HG02840 (cell line): ENCODE results near the gene SCYL2.
"Not testable (repeated sequence)": the region's sequence is repeated elsewhere in the genome, so short reads cannot be mapped to it uniquely, and the experiment has no call there.

ENCODE experiments used
- ATAC-seq: cut with Tn5 transposase; IDR thresholded peaks from one replicate; pipeline ENCODE4 v1.9.1; 2021; ENCODE audit warnings: mild to moderate bottlenecking, moderate library complexity, moderate number of reproducible peaks; ENCODE audit not compliant: unreplicated experiment, low FRiP score

Gene SCYL2

DNA sequence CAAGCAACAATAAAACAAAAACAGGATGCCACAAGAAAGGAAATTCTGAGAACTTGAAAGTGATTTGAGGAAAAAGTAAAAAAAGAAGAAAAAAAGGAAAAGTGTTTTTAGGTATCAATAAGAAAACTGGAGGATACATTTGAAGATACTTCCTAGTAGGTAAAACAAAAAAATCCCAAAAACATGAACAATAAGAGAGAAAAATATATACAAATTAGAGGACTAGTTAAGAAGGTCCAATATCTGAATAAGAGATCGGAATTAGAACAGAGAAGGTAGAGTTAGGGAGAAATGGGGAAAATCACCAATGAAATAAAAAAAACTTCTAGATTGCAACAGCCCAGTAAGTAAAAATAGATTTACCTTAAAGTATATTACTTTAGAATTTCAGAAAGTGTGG lies 8.8 kb upstream of the SCYL2 start:
- ATAC-seq: no peak

GRCh38 chr12:100263131-100263530 lies 3.8 kb upstream of the SCYL2 start:
- no peak for ATAC-seq

DNA sequence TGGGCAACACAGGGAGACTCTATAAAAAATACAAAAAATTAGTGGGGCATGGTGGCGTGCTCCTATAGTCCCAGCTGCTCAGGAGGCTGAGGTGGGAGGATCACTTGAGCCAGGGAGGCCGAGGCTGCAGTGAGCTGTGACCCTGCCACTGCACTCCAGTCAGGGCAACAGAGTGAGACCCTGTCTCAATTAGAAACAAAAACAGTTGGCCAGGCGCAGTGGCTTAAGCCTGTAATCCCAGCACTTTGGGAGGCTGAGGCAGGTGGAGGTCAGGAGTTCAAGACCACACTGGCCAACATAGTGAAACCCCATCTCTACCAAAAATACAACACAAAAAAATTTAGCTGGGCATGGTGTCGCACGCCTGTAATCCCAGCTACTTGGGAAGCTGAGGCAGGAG lies 1.9 kb upstream of the SCYL2 start:
- ATAC-seq: not testable (repeated sequence)

GRCh38 chr12:100265732-100266584 lies 1.0 kb upstream of the SCYL2 start:
- ATAC-seq: peak; percentile 4

- ATAC-seq: peak; percentile 85
These were observed 467 bp upstream of the SCYL2 start for GRCh38 chr12:100266585-100266834.

- ATAC-seq: peak; percentile 9
These were observed 765 bp downstream of the SCYL2 start for GRCh38 chr12:100267603-100268281.

DNA sequence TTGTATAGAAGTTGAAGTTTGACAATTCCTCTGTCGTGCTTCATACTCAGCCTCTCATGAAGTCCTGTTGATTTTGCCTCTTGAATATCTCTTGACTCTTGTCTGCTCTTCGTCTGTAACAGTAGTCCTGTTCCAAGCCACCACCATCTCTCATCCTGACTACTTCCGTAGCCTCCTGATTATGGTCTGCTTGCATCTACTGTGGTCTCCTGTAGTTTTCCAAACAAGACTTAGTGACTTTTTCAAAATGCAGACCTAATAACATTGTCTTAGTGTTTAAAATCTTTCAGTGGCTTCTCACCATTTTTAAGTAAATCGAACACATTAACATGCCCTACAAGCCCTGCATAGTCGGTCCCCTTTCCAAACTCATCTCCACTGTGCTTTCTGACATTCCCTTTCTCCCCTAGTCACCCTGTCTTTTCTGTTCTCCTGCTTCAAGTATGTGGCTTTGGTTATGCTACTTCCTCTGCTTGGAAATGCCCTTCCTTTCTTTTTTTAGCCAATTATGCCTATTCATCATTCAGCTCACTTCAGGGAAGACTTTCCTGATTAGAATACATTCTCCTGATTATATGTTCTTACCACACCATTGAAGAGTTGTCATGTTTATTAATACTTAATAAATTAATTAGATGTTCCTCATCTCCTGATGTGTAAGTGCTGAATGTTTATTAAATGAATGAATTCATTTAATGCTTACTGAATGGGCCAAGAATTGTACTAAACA lies 2.0 kb downstream of the SCYL2 start:
- ATAC-seq: no peak

DNA sequence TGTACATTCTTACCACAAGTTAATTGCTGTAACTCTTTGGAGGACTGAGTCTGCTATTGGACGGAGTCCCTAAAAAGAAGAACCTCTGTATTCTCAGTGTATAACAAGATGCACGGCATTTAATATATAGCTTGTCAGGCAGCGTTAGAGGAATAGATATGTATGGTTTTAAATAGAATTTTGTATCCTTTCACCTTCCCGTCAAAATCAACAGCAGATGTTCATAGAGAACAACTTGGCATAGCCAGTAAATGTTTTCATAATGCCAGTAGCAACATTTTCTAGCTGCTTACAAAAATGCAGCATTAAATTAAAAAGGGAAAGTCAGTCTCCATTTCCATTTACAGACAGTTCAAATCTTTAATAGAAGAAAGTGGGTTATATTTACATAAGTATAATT lies 6.8 kb downstream of the SCYL2 start:
- no peak for ATAC-seq

- ATAC-seq: no peak
These were observed 7.3 kb downstream of the SCYL2 start for GRCh38 chr12:100274291-100274690.

GRCh38 chr12:100279159-100279558 lies 12.2 kb downstream of the SCYL2 start:
- ATAC-seq: no peak

GRCh38 chr12:100279607-100280244 lies 12.7 kb downstream of the SCYL2 start:
- no peak for ATAC-seq

- not testable (repeated sequence) for ATAC-seq
These were observed 17.6 kb downstream of the SCYL2 start for GRCh38 chr12:100284556-100284955.

DNA sequence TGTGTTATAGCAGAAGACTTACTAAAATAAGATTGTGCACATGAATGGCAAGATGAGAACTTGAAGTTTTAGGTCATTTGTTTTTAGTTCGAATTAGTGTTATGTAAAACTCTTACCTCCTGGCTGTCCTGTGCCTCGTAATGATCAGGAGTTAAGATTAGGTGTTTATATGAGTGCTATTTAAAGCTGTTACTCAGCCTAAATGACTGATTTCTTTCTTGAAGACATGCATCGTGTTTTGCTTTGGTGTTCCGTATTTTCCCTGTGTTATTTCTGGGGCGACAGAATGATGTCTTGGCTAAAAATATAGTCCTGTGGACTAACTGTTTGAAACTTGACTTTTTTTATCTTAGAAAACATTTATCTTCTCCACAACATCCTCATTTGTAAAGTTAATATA lies 22.1 kb downstream of the SCYL2 start:
- no peak for ATAC-seq

GRCh38 chr12:100290016-100290415 lies 23.0 kb downstream of the SCYL2 start:
- no peak for ATAC-seq

DNA sequence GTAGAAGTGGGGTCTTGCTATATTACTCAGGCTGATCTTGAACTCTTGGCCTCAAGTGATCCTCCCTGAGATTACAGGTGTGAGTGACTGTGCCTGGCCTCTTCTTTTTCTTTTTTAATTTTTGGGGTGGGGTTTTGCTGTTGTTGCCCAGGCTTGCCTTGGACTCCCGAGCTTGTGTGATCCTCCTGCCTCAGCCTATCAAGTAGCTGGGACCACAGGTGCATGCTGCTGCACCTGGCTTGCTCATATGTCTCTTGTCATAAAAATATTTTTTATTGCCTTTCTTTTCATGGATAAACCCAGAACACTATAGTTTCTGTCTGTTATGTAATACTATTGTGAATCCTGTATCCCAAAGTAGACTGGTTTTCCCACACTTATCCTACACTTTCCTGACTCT lies 26.0 kb downstream of the SCYL2 start:
- no peak for ATAC-seq

DNA sequence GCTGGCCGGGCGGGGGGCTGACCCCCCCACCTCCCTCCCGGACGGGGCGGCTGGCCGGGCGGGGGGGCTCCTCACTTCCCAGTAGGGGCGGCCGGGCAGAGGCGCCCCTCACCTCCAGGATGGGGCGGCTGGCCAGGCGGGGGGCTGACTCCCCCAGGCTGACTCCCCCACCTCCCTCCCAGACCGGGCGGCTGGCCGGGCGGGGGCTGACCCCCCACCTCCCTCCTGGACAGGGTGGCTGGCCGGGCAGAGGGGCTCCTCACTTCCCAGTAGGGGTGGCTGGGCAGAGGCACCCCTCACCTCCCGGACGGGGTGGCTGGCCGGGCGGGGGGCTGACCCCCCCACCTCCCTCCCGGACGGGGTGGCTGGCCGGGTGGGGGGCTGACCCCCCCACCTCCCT lies 27.4 kb downstream of the SCYL2 start:
- ATAC-seq: not testable (repeated sequence)

DNA sequence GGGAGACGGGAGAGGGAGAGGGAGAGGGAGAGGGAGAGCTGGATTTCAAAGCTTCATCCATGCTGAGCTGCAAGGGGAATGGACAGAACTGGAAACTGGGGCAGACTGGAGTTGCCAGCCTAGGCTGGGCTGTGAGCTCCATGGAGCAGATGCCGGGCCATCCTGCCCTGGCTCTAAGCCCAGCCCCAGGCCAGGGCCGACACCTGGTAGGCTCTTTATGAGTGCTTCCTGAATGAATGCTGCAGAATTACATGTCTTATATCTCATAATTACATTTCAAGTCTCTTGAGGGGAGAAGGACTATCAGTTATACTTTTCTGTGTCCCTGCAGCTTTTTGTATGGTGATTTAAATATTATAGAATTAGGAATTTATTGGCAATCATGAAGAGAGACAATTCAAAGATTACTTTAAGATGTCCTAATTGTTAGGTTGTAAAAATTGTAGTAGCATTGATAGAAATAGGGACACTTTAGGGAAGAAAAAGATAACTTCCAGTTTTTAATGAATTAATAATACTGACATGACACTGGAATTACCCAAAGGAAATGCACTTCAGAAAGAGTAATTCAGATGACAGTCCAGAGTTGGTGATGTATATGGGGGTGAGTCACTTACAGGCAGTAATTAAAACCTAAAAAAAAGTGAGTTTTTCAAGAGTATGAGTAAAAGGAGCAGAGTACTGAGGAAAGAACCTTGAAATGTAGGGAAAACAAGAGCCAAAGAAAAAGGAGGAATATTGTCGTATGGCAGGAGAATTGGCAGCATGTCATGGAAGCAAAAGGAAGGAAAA lies 29.0 kb downstream of the SCYL2 start:
- ATAC-seq: no peak

DNA sequence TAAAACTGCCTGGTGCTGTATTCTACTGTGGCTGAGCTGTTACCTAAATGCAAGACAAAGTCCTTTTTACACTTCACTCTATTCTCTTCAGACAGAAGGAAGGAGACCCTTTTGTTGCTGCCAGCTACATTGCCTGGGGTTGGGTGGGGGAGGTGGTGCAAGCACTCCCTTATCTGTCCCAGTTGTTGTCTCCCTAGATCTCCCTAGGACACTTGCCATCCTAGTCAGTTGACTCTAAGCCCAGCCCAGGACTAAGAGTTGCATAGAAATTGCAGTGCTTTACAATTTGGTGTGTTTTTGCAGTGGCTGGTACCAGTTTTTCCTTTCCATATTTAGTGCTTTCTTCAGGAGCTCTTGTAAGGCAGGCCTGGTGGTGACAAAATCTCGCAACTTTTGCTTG lies 35.1 kb downstream of the SCYL2 start:
- no peak for ATAC-seq

DNA sequence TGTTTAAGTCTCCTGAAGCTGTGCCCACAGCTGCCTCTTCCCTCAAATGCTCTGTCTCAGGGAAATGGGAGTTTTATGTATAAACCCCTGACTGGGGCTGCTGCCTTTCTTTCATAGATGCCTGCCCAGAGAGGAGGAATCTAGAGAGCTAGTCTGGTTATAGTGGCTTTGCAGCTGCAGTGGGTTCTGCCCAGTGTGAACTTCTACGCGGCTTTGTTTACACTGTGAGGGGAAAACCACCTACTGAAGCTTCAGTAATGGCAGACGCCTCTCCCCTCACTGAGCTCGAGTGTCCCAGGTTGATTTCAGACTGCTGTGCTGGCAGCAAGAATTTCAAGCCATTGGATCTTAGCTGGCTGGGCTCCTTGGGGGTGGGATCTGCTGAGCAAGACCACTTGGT lies 36.9 kb downstream of the SCYL2 start:
- ATAC-seq: no peak

DNA sequence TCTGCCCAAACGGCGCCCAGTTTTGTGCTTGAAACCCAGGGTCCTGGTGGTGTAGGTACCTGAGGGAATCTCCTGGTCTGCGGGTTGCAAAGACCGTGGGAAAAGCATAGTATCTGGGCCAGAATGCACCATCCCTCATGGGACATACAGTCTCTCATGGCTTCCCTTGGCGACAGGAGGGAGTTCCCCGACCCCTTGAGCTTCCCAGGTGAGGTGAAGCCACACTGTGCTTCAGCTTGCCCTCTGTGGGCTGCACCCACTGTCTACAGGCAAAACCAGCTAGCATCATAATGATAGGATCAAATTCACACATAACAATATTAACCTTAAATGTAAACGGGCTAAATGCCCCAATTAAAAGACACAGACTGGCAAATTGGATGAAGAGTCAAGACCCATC lies 37.4 kb downstream of the SCYL2 start:
- not testable (repeated sequence) for ATAC-seq
